ENCODE measurements around the gene HLA-B. TPM values are rescaled to one million over a fixed set of nuclear protein-coding genes. Genes with fewer than 3 reads are reported as not detected.

HLA-B gene
- polyA plus RNA-seq, 3 donors: 5,055 to 6,999 (median 6,126) TPM

DNA sequence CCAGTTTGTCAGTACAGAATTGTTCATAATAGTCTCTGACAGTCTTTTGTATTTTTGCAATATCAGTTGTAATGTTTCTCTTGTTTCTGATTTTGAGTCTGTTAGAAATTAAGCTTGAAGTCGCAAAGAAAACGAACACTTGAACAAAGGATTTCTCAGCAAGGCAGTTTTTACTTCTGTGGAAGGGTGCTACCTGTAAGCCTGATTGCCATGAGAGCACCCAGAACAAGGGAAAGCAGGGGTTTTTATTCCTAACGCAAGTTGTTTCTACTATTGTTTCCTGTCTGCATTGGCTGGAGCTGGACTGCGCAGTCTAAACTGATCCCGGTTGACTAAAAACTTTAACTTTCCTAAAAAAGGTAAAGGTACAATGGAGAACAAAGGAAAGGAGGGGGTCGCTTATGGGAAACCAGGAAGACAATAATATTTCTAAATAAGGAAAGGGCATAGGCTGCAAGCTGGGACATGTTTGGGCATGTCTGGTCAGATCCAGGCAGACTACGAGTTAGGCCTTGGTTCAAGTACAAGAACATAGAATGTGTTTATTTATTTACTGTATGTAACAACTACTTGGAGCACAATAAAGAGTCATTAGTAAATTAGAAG is 28.5 kb downstream of the HLA-B start:
- Mint-ChIP-seq H3K36me3 (no peaks in the 10 kb centered on the region), H3K27ac (no peak overlapping the region), H3K9me3 (peaks cover 16 to 44% (median 34%) of the 10 kb centered on the region in 7 donors), H3K27me3 (ENCODE audit: low read depth in 3 of 3) (peaks cover 2 to 3% (median 3%) of the 10 kb centered on the region in 3 donors), H3K4me3 (no peak overlapping the region), H3K4me1 (peaks cover 5% of the 10 kb centered on the region)
- no peak overlapping the region for H3K27ac ChIP-seq (ENCODE audit: low read depth in 1 of 2, low read length in 2 of 2)
- H3K36me3 ChIP-seq (replicated peaks in 1 of 2; ENCODE audit: control insufficient read depth in 1 of 2, insufficient read depth in 2 of 2, low read length in 2 of 2): no peaks in the 10 kb centered on the region
- no peaks in the 10 kb centered on the region for H4K20me1 ChIP-seq (ENCODE audit: insufficient read depth, low read length)
- H3K4me1 ChIP-seq (ENCODE audit: control insufficient read depth in 1 of 2, insufficient read depth in 2 of 2, low read length in 2 of 2): peaks cover 0 to 6% of the 10 kb centered on the region in 2 donors
- intact Hi-C loops (cut with micrococcal nuclease): no loop called here
- no peak for DNase-seq
- TF ChIP-seq, protein P1, sequence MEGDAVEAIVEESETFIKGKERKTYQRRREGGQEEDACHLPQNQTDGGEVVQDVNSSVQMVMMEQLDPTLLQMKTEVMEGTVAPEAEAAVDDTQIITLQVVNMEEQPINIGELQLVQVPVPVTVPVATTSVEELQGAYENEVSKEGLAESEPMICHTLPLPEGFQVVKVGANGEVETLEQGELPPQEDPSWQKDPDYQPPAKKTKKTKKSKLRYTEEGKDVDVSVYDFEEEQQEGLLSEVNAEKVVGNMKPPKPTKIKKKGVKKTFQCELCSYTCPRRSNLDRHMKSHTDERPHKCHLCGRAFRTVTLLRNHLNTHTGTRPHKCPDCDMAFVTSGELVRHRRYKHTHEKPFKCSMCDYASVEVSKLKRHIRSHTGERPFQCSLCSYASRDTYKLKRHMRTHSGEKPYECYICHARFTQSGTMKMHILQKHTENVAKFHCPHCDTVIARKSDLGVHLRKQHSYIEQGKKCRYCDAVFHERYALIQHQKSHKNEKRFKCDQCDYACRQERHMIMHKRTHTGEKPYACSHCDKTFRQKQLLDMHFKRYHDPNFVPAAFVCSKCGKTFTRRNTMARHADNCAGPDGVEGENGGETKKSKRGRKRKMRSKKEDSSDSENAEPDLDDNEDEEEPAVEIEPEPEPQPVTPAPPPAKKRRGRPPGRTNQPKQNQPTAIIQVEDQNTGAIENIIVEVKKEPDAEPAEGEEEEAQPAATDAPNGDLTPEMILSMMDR (IDR thresholded peaks at IDR 0.05): no peak
- no peak overlapping the region for H3K4me3 ChIP-seq (replicated peaks in 1 of 3; ENCODE audit: low read depth in 2 of 3, low read length in 3 of 3)
- no peak overlapping the region for H2AFZ ChIP-seq (ENCODE audit: insufficient read depth, low read depth, low read length, poor library complexity, severe bottlenecking)
- WGBS (ENCODE audit: insufficient coverage): no CpG with 5 or more reads among the region's 7 CpGs
- no peaks in the 10 kb centered on the region for H3K79me2 ChIP-seq (ENCODE audit: insufficient read depth, low read length)
- H3K9ac ChIP-seq (ENCODE audit: insufficient read depth, low read length, poor library complexity, severe bottlenecking): no peak overlapping the region
- H3K4me2 ChIP-seq (replicated peaks; ENCODE audit: extremely low read depth, low read length, poor library complexity, severe bottlenecking): no peak overlapping the region
- peaks cover 0 to 6% of the 10 kb centered on the region in 2 donors for H3K9me3 ChIP-seq (replicated peaks in 1 of 2; ENCODE audit: control insufficient read depth in 1 of 2, insufficient read depth in 1 of 2, low read length in 2 of 2)
- no peaks in the 10 kb centered on the region for H3K27me3 ChIP-seq (ENCODE audit: control insufficient read depth in 2 of 2, insufficient read depth in 2 of 2, low read length in 2 of 2)

DNA sequence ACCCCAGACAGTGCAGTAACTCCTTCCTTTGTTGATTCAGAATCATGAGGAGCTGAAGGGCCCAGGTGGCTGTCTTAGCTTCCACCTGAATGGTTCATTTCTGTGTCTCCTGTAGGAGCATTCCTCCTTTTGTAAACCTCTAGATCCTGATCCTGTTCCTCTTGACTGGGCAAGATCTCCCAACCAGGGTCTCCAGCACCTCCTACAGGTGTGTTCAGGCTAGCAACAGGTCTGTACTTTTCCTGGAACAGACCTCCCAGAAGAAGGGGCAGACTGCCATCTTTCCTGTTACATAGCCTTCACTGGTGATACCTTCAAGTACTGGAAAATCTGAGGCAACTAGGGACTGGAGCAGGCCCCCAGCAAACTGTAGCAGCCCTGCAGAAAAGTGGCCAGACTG is 35.2 kb downstream of the HLA-B start:
- no peaks in the 10 kb centered on the region for H3K4me1 ChIP-seq (ENCODE audit: control insufficient read depth in 1 of 2, insufficient read depth in 2 of 2, low read length in 2 of 2)
- no peak overlapping the region for H3K4me2 ChIP-seq (replicated peaks; ENCODE audit: extremely low read depth, low read length, poor library complexity, severe bottlenecking)
- Mint-ChIP-seq H3K9me3 (peaks cover 2 to 23% (median 10%) of the 10 kb centered on the region in 7 donors), H3K27me3 (ENCODE audit: low read depth in 3 of 3) (peaks cover 10 to 29% (median 14%) of the 10 kb centered on the region in 3 donors), H3K27ac (peak overlapping the region in 1 of 7 donors; percentile 19), H3K4me3 (no peak overlapping the region), H3K36me3 (no peaks in the 10 kb centered on the region), H3K4me1 (no peaks in the 10 kb centered on the region)
- no peak overlapping the region for H3K4me3 ChIP-seq (replicated peaks in 1 of 3; ENCODE audit: low read depth in 2 of 3, low read length in 3 of 3)
- H3K9ac ChIP-seq (ENCODE audit: insufficient read depth, low read length, poor library complexity, severe bottlenecking): no peak overlapping the region
- no peaks in the 10 kb centered on the region for H4K20me1 ChIP-seq (ENCODE audit: insufficient read depth, low read length)
- H2AFZ ChIP-seq (ENCODE audit: insufficient read depth, low read depth, low read length, poor library complexity, severe bottlenecking): no peak overlapping the region
- TF ChIP-seq, protein P1 (IDR thresholded peaks at IDR 0.05): no peak
- H3K36me3 ChIP-seq (replicated peaks in 1 of 2; ENCODE audit: control insufficient read depth in 1 of 2, insufficient read depth in 2 of 2, low read length in 2 of 2): no peaks in the 10 kb centered on the region
- intact Hi-C loops (cut with micrococcal nuclease): loop anchor here in 1 of 2 donors (2.0 kb wide), 1 partner anchor 75 kb away; no protein-coding TSS in a partner anchor
- peaks cover 0 to 4% of the 10 kb centered on the region in 2 donors for H3K27me3 ChIP-seq (ENCODE audit: control insufficient read depth in 2 of 2, insufficient read depth in 2 of 2, low read length in 2 of 2)
- no peaks in the 10 kb centered on the region for H3K79me2 ChIP-seq (ENCODE audit: insufficient read depth, low read length)
- no peak overlapping the region for H3K27ac ChIP-seq (ENCODE audit: low read depth in 1 of 2, low read length in 2 of 2)
- DNase-seq: no peak
- no peaks in the 10 kb centered on the region for H3K9me3 ChIP-seq (replicated peaks in 1 of 2; ENCODE audit: control insufficient read depth in 1 of 2, insufficient read depth in 1 of 2, low read length in 2 of 2)
